DMS153 treated with DMSO at 0.1 percent for 48 hours (cell line): Measurements from ENCODE around the gene KDM6B.
A peak's percentile ranks its signal among the peaks of the same experiment; 100 is the strongest.
"Not testable (repeated sequence)": the region's sequence is repeated elsewhere in the genome, so short reads cannot be mapped to it uniquely, and the experiment has no call there.

Experiments
- DNase-seq: peaks from one replicate; lab custom pipeline; 2025; ENCODE audit not compliant: unreplicated experiment; lab: John Stamatoyannopoulos, UW

KDM6B gene

GRCh38 chr17:7833795-7834541, at the start of gene KDM6B:
TSS of gene KDM6B (plus strand) at chr17:7834217. CDS start at chr17:7845555, 11,338 bp downstream.
- peak; percentile 27 for DNase-seq

GRCh38 chr17:7786866-7787265, 47.2 kb upstream of the KDM6B start:
- DNase-seq, result no peak

- DNase-seq, result no peak
Measured at GRCh38 chr17:7789131-7789530, 44.9 kb upstream of the KDM6B start.

- DNase-seq, result no peak
Measured at GRCh38 chr17:7790150-7790549, 43.9 kb upstream of the KDM6B start.

GRCh38 chr17:7792611-7793010, 41.4 kb upstream of the KDM6B start:
- DNase-seq, result no peak

GRCh38 chr17:7794075-7794663, 39.8 kb upstream of the KDM6B start:
- DNase-seq, result no peak

- no peak for DNase-seq
Measured at GRCh38 chr17:7797976-7798375, 36.0 kb upstream of the KDM6B start.

GRCh38 chr17:7798839-7799238, 35.2 kb upstream of the KDM6B start:
- no peak for DNase-seq

GRCh38 chr17:7803981-7804380, 30.0 kb upstream of the KDM6B start:
- peak; percentile 45 for DNase-seq

- no peak for DNase-seq
Measured at GRCh38 chr17:7806587-7806986, 27.4 kb upstream of the KDM6B start.

GRCh38 chr17:7807206-7807605, 26.8 kb upstream of the KDM6B start:
- DNase-seq, result no peak

- DNase-seq, result no peak
Measured at GRCh38 chr17:7809086-7809790, 24.8 kb upstream of the KDM6B start.

- not testable (repeated sequence) for DNase-seq
Measured at GRCh38 chr17:7809791-7810343, 24.1 kb upstream of the KDM6B start.

GRCh38 chr17:7811251-7811650, 22.8 kb upstream of the KDM6B start:
- DNase-seq, result no peak

- DNase-seq, result no peak
Measured at GRCh38 chr17:7814969-7815368, 19.0 kb upstream of the KDM6B start.

- no peak for DNase-seq
Measured at GRCh38 chr17:7816926-7817642, 16.9 kb upstream of the KDM6B start.

GRCh38 chr17:7817643-7817964, 16.4 kb upstream of the KDM6B start:
- DNase-seq, result no peak

GRCh38 chr17:7818026-7818425, 16.0 kb upstream of the KDM6B start:
- no peak for DNase-seq

GRCh38 chr17:7818746-7819645, 15.0 kb upstream of the KDM6B start:
- DNase-seq, result no peak

- no peak for DNase-seq
Measured at GRCh38 chr17:7820231-7820630, 13.8 kb upstream of the KDM6B start.
